BE2C (cell line): ENCODE results near the gene CNTN4.

ENCODE experiments used
- DNase-seq: peaks from one replicate; pipeline ENCODE4 v3.0.0-alpha.2; 2020
- H3K27me3 ChIP-seq: fragments of 250-450 bp; sonication (Bioruptor Pico); 2 replicates; pipeline ENCODE4 v1.5.1; 2020; ENCODE audit warnings: mild to moderate bottlenecking
- H3K36me3 ChIP-seq: fragments of 250-450 bp; sonication (Bioruptor Pico); 2 replicates; pipeline ENCODE4 v1.5.1; 2020; ENCODE audit warnings: mild to moderate bottlenecking
- H3K4me1 ChIP-seq: fragments of 250-450 bp; sonication (Bioruptor Pico); 2 replicates; pipeline ENCODE4 v1.5.1; 2020
- H3K4me3 ChIP-seq: 2 replicates; pipeline ENCODE4 v1.5.1; 2011; ENCODE audit warnings: low read depth, low read length
- H3K9me3 ChIP-seq: fragments of 250-450 bp; sonication (Bioruptor Pico); 2 replicates; pipeline ENCODE4 v1.5.1; 2020
- TF ChIP-seq, protein P1 (sequence below): IDR thresholded peaks from 2 replicates; pipeline ENCODE4 v1.5.1; 2012; ENCODE audit warnings: mild to moderate bottlenecking, low read depth, low read length

Gene CNTN4

DNA sequence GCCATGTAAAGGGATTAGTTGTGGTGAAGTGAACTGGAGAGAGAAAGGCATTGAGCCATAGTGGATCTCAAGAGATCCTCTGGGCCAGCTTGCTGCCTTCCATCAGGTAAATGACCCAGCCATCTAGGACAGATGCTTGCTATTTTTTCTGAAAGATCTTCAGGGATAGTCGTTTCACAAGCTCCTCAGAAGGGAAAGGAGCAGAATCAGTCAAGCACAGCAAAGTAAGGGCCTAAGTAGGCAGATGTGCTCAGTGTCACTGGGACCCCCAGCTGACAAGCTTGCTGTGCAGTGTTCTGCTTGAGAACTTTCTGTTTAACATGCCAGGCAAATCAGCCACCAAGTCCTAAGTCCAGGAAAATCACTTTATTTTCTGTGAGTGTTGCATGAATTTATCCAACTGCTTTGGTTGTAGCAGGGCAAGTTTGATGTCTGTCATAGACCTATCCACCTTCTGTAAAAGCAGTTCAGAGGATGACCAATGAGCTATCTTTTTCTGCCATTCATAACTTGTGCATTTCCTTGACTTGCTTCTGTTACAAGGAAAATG lies 691.7 kb downstream of the CNTN4 start:
- Histone ChIP-seq H3K4me3 (no peak overlapping the region), H3K4me1 (peaks cover 4% of the 10 kb centered on the region), H3K36me3 (no peaks in the 10 kb centered on the region), H3K27me3 (no peaks in the 10 kb centered on the region), H3K9me3 (no peaks in the 10 kb centered on the region)
- TF ChIP-seq, protein P1, sequence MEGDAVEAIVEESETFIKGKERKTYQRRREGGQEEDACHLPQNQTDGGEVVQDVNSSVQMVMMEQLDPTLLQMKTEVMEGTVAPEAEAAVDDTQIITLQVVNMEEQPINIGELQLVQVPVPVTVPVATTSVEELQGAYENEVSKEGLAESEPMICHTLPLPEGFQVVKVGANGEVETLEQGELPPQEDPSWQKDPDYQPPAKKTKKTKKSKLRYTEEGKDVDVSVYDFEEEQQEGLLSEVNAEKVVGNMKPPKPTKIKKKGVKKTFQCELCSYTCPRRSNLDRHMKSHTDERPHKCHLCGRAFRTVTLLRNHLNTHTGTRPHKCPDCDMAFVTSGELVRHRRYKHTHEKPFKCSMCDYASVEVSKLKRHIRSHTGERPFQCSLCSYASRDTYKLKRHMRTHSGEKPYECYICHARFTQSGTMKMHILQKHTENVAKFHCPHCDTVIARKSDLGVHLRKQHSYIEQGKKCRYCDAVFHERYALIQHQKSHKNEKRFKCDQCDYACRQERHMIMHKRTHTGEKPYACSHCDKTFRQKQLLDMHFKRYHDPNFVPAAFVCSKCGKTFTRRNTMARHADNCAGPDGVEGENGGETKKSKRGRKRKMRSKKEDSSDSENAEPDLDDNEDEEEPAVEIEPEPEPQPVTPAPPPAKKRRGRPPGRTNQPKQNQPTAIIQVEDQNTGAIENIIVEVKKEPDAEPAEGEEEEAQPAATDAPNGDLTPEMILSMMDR = no peak
- DNase-seq = no peak

DNA sequence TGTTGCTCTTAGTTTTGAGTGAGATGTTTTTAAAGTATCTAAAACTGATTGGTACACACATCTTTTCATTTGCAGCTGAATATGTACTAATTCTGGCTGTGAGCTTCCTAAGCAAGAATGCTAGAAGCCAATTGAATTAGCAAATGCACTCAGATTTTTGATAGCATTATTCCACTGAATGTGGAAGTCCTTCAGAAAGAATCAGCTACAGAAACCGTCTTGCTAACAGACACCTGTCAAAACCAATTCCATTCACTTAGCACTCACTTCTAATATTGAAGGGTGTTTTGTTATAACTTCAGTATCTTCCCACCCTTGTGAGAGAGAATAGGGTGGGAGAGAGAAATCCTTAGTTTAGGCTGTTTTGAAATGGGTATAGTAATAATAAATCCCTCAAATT lies 693.8 kb downstream of the CNTN4 start:
- Histone ChIP-seq H3K4me1 (peaks cover 4% of the 10 kb centered on the region), H3K36me3 (no peaks in the 10 kb centered on the region), H3K9me3 (no peaks in the 10 kb centered on the region), H3K27me3 (no peaks in the 10 kb centered on the region), H3K4me3 (no peak overlapping the region)
- TF ChIP-seq, protein P1 = no peak
- DNase-seq = no peak

DNA sequence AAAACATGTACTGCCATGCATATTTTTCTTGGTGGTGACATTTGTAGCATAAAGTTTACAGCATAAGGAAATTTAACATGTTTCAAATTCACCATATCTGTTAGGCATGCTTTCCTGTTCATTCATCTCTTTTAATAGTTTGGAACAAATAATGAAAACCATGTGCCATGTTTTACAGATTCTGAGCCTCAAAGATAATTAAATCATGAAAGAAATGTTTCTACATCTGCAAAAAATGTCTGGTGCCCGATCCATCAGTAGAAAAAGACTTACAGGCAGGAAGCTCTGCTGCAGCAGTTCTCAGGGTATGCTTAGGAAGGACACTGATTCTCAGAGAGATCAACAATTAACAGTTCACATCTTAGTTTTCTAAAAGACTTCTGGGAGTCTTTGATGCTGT lies 695.3 kb downstream of the CNTN4 start:
- DNase-seq = no peak
- Histone ChIP-seq H3K4me3 (no peak overlapping the region), H3K9me3 (no peaks in the 10 kb centered on the region), H3K36me3 (no peaks in the 10 kb centered on the region), H3K27me3 (no peaks in the 10 kb centered on the region), H3K4me1 (peaks cover 4% of the 10 kb centered on the region)
- TF ChIP-seq, protein P1 = no peak

DNA sequence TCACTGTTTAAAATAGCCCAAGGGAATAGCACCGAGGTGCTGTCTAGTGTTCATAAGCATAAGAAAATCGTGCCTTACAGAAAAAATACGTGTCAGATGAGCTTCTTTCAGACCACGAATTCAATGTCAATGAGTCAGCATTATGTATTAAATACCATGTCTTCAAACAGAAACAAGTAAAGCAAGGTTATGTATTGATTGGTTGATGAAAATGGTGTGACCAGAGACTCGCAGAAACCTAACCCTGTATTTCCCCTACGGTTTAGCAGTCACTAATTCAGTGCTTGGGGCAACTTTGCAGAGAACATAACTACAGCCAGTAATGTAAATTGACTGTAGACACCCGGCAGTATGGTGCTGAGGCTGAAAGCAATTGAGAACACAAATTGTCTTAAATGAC lies 703.8 kb downstream of the CNTN4 start:
- no peaks in the 10 kb centered on the region for H3K4me1 ChIP-seq
- H3K4me3 ChIP-seq = no peak overlapping the region
- no peaks in the 10 kb centered on the region for H3K27me3 ChIP-seq
- DNase-seq = no peak
- H3K9me3 ChIP-seq = no peaks in the 10 kb centered on the region
- TF ChIP-seq, protein P1 = no peak
- H3K36me3 ChIP-seq = no peaks in the 10 kb centered on the region

DNA sequence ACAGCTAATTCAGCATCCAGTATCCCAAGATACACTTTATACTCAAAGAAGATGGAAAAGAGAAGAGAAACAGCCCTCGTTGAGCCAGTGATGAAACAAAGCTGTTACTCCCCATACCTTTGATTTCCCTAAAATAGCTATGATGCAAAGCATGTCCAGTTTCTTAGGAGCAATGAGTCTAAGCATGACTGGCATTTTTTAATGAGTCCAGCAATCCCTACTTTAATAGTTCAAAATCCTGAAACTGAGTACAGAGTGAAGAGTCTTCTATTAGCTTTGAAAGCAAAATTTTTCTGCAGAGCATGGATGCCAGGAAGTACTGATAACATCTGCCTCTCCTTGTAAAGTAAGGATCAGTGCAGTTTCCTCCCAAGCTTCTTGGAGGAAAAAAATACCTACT lies 708.8 kb downstream of the CNTN4 start:
- H3K4me3 ChIP-seq = no peak overlapping the region
- no peak for DNase-seq
- no peaks in the 10 kb centered on the region for H3K9me3 ChIP-seq
- no peaks in the 10 kb centered on the region for H3K36me3 ChIP-seq
- H3K27me3 ChIP-seq = no peaks in the 10 kb centered on the region
- TF ChIP-seq, protein P1 = no peak
- H3K4me1 ChIP-seq = no peaks in the 10 kb centered on the region

DNA sequence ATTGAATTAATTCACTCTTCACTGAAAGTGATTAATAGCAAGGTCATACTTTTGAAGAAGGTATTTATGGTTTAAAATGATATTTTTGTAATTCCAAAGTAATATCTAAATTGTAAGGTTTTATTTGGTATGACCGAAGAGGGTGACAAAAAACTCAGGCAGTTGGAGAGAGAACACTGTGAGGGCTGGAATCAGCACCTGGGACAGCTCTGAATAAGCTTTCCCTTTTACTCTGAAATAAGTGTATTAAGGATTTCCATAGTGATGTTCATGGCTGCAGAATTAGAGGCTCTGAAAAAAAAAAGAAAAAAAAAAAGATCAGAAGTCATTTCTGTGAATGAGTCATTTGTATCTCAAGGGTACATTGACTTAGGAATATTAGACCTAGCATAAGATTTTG lies 712.1 kb downstream of the CNTN4 start:
- H3K9me3 ChIP-seq = no peaks in the 10 kb centered on the region
- no peak for DNase-seq
- TF ChIP-seq, protein P1 = no peak
- no peaks in the 10 kb centered on the region for H3K4me1 ChIP-seq
- H3K36me3 ChIP-seq = no peaks in the 10 kb centered on the region
- no peak overlapping the region for H3K4me3 ChIP-seq
- H3K27me3 ChIP-seq = no peaks in the 10 kb centered on the region
